Esophagus (tissue), 2 donors: Measurements from ENCODE around the gene HID1. TPM values are rescaled to one million over a fixed set of nuclear protein-coding genes. Genes with fewer than 3 reads are reported as not detected.
"Not testable (repeated sequence)": the region's sequence is repeated elsewhere in the genome, so short reads cannot be mapped to it uniquely, and the experiment has no call there.

Experiments used
- H3K27ac ChIP-seq, 2 donors: one replicate each; pipeline ENCODE4 v1.5.1; 2013; ENCODE audit warnings: low read depth in 2 of 2, mild to moderate bottlenecking in 2 of 2, inconsistent platforms in 1 of 2, low read length in 1 of 2, moderate library complexity in 1 of 2
- H3K27me3 ChIP-seq, 2 donors: one replicate each; pipeline ENCODE4 v1.6.1; 2013; ENCODE audit warnings: low read length in 2 of 2, control low read depth in 1 of 2, mild to moderate bottlenecking in 1 of 2; ENCODE audit not compliant: insufficient read depth in 2 of 2, control insufficient read depth in 1 of 2
- H3K36me3 ChIP-seq, 2 donors: one replicate each; pipeline ENCODE4 v1.6.1; 2013; ENCODE audit warnings: low read length in 1 of 2; ENCODE audit not compliant: control insufficient read depth in 2 of 2, insufficient read depth in 2 of 2
- H3K4me1 ChIP-seq, 2 donors: one replicate each; pipeline ENCODE4 v1.6.1; 2013; ENCODE audit warnings: low read length in 1 of 2; ENCODE audit not compliant: control insufficient read depth in 2 of 2, insufficient read depth in 2 of 2
- H3K4me3 ChIP-seq, 2 donors: one replicate each; pipeline ENCODE4 v1.5.1; 2013; ENCODE audit warnings: low read length in 2 of 2, mild to moderate bottlenecking in 2 of 2, low read depth in 1 of 2, moderate library complexity in 1 of 2
- H3K9me3 ChIP-seq, 2 donors: one replicate each; pipeline ENCODE4 v1.6.1; 2013; ENCODE audit warnings: mild to moderate bottlenecking in 2 of 2, low read depth in 1 of 2, low read length in 1 of 2, moderate library complexity in 1 of 2; ENCODE audit not compliant: control insufficient read depth in 2 of 2, insufficient read depth in 1 of 2
- WGBS, 2 donors: extraction: QIAGEN DNeasy Blood & Tissue Kit; methylation state at CpG; one replicate each; pipeline ENCODE4 v1.1.7; 2013; 5-methylcytosine and 5-hydroxymethylcytosine counted together
- polyA plus RNA-seq, 2 donors: library from polyadenylated mRNA; stranded (reverse); fragments of 200-250 nt; gene quantifications; one replicate each; pipeline ENCODE4 v1.2.3, GENCODE V29; 2013
- donor health status: healthy with polysubstance abuse.
- donor health status: Bipolar disorder and iron deficiency.

HID1 gene
- polyA plus RNA-seq, 2 donors = 2.7 to 6.6 TPM

DNA sequence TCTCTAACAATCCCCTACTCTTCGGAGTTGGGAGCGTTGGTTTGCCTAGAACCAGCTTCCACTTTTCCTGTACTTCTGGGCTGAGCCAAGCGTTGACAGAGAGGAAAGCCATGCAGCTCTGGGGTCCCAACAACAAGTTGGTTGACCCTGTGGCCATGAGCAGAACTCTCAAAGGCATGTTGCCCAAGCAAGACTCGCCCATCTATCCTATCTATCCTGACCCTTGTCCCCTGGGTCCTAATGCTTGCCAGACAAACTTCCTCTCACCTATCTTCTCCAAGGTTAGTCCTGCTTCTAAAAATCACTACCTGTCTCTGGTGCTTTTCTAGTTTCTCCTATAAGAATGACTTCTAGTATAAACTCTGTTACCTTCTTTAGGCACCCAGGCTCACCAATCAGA is 63.5 kb downstream of the HID1 start:
- not testable (repeated sequence) for H3K27ac ChIP-seq, H3K9me3 ChIP-seq, H3K27me3 ChIP-seq, H3K36me3 ChIP-seq, H3K4me3 ChIP-seq
- H3K4me1 ChIP-seq = peaks cover 0 to 11% of the 10 kb centered on the region in 2 donors
- WGBS, 2 donors = 73 to 79% methylated on average over 4 of the region's 4 CpGs

DNA sequence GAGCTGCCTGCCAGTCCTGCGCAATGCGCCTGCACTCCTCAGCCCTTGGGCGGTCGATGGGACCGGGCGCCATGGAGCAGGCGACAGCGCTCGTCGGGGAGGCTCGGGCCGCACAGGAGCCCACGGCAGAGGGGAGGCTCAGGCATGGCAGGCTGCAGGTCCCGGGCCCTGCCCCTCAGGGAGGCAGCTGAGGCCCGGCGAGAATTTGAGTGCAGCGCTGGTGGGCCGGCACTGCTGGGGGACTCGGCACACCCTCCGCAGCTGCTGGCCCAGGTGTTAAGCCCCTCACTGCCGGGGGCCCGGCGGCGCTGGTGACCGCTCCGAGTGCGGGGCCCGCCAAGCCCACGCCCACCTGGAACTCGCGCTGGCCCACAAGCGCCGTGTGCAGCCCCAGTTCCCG is 65.5 kb downstream of the HID1 start:
- Histone ChIP-seq H3K4me3 (no peak overlapping the region), H3K36me3 (no peaks in the 10 kb centered on the region), H3K27ac (peak overlapping the region in 1 of 2 donors; percentile 54), H3K4me1 (peaks cover 0 to 11% of the 10 kb centered on the region in 2 donors), H3K9me3 (no peaks in the 10 kb centered on the region), H3K27me3 (no peaks in the 10 kb centered on the region)
- WGBS, 2 donors = 95% methylated on average over 34 of the region's 34 CpGs

DNA sequence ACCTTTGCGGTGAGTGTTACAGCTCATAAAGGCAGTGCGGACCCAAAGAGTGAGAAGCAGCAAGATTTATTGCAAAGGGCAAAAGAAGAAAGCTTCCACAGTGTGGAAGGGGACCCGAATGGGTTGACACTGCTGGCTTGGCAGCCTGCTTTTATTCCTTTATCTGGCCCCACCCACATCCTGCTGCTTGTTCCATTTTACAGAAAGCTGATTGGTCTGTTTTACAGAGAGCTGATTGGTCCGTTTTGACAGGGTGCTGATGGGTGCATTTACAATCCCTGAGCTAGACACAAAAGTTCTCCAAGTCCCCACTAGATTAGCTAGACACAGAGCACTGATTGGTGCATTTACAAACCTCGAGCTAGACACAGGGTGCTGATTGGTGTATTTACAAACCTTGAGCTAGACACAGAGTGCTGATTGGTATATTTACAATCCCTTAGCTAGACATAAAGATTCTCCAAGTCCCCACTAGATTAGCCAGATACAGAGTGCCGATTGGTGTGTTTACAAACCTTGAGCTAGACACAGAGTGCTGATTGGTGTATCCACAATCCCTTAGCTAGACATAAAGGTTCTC is 66.3 kb downstream of the HID1 start:
- H3K9me3 ChIP-seq, H3K36me3 ChIP-seq, H3K27me3 ChIP-seq, H3K4me3 ChIP-seq, H3K27ac ChIP-seq: not testable (repeated sequence)
- H3K4me1 ChIP-seq = peaks cover 0 to 11% of the 10 kb centered on the region in 2 donors
- WGBS, 2 donors = 69 to 78% methylated on average over 6 of the region's 6 CpGs

DNA sequence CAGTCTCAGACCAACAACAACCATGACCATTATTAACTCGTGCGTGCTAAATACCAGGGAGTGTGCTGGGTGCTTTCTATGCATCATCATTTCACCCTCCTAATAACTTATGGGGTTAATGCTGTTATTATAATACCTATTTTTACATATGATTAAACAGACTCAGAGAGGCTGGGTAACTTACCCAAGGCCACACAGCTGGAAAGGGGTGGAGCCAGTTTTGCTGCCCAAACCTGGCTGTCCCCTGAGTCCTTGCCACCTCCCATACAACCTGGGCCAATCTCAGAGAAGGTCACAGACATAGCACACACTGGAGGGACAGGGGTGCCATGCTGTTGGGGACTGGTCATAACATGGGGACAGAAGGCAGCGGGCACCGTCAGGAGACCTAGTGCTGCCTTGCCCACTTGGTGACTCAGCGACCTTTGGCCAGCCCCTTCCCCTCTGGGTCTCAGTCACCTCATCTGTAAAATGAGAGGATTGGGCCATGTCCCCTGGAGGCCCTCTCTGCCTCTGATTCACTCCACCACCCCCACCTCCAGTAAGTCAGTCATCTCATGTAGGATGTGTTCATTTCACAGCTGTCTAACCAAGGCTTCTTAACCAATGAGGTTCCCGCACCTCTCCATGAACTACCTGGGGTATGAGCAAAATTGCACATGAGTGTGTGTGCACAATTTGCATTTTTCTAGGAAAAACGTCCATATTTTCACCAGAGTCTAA is 67.7 kb downstream of the HID1 start:
- Histone ChIP-seq H3K4me1 (peaks cover 0 to 17% of the 10 kb centered on the region in 2 donors), H3K36me3 (no peaks in the 10 kb centered on the region), H3K27ac (no peak overlapping the region), H3K27me3 (no peaks in the 10 kb centered on the region), H3K9me3 (no peaks in the 10 kb centered on the region), H3K4me3 (no peak overlapping the region)
- 80 to 81% methylated on average over 7 of the region's 7 CpGs for WGBS, 2 donors

DNA sequence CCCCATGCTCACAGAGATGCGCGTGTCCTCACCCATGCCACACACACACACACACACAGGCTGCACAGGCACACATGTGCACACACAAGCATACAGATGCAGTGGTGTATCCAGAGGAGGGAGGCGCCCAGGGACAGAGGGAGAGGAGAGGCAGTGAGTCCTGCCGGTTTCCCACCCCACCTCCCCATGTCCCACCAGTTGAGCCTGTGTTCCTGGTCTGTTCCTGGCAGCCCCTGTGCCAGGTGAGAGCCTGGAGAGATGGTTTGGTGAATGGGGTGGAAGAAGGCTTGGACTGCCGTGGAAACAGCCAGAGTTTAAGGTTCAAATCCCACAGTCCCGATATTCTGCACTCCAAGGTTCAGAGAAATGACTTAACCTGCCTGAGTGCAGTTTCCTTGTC is 68.9 kb downstream of the HID1 start:
- Histone ChIP-seq H3K36me3 (no peaks in the 10 kb centered on the region), H3K27me3 (no peaks in the 10 kb centered on the region), H3K4me3 (no peak overlapping the region), H3K9me3 (no peaks in the 10 kb centered on the region), H3K27ac (no peak overlapping the region), H3K4me1 (peaks cover 0 to 17% of the 10 kb centered on the region in 2 donors)
- 67 to 72% methylated on average over 6 of the region's 6 CpGs for WGBS, 2 donors

DNA sequence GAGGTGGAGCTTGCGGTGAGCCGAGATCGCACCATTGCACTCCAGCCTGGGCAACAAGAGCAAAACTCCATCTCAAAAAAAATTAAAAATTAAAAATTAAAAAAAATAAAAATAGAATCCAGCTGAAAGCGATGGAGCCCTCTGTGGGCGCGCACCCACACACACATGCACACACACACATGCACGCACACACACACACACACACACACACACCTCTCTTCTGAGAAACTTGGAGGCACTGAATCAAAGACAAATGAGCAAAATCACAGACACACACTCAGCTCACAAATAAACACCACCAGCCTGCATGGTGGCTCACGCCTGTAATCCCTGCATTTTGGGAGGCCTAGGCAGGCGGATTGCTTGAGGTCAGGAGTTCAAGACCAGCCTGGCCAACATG is 69.5 kb downstream of the HID1 start:
- H3K4me1 ChIP-seq = peaks cover 0 to 19% of the 10 kb centered on the region in 2 donors
- H3K27ac ChIP-seq = no peak overlapping the region
- WGBS, 2 donors = 85 to 86% methylated on average over 9 of the region's 9 CpGs
- H3K9me3 ChIP-seq = no peaks in the 10 kb centered on the region
- no peaks in the 10 kb centered on the region for H3K36me3 ChIP-seq
- no peak overlapping the region for H3K4me3 ChIP-seq
- no peaks in the 10 kb centered on the region for H3K27me3 ChIP-seq

DNA sequence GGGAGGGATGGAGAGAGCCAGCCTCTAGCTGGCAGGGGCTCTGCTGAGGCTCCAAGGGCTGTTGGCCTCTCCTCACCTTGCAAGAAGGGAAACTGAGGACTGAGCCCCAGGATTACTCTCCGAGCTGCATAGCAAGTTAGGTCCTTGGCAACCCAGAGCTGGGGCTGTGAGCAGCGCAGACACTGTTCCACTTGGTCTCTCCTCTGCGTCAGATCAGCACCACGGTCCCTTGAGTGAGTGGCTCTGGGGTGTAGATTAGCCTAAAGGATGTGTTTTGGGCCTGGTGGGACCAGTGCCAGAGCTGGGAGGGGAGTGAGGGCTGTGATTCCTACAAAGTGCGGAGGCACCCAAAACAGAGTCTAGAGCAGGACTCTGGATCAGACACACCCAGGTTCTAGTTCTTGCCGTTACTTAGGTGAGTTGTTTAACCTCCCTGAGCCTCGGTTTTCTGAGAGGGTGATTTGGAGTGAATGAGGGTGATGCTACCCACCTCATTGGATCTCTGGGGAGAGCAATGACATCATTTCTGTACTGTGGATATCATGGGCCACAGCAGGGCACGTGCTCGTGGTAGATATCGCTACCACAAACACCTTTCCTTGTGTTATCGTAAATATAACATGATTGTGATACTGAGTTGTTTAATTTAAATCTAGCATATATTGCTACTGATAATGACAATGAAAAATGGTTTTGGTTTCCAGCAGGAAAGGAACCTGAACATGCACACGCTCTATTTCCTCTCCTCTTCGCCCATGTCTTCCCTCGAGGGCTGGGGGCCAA is 71.0 kb downstream of the HID1 start:
- H3K9me3 ChIP-seq = no peaks in the 10 kb centered on the region
- no peaks in the 10 kb centered on the region for H3K36me3 ChIP-seq
- no peak overlapping the region for H3K4me3 ChIP-seq
- 71 to 72% methylated on average over 14 of the region's 14 CpGs for WGBS, 2 donors
- H3K27me3 ChIP-seq = no peaks in the 10 kb centered on the region
- peaks cover 0 to 12% of the 10 kb centered on the region in 2 donors for H3K4me1 ChIP-seq
- no peak overlapping the region for H3K27ac ChIP-seq

Other genes starting within 250 kb of the HID1 start
- gene RAB37, start 235.5 kb downstream of the HID1 start, polyA plus RNA-seq = under 1 TPM; 0.66 to 0.86 TPM
- 100 to 1,000 TPM; 108 to 224 TPM for gene NHERF1, start 224.1 kb downstream of the HID1 start, polyA plus RNA-seq
- gene NAT9, start 196.4 kb downstream of the HID1 start, polyA plus RNA-seq = 10 to 100 TPM; 19.7 to 25.6 TPM
- under 1 TPM; 0.08 to 0.10 TPM for gene GRIN2C, start 112.9 kb downstream of the HID1 start, polyA plus RNA-seq
- 10 to 100 TPM; 13.4 to 28.9 TPM for gene FDXR, start 99.8 kb downstream of the HID1 start, polyA plus RNA-seq
- gene FADS6, start 79.1 kb downstream of the HID1 start, polyA plus RNA-seq = 1 to 10 TPM; 1.8 to 2.6 TPM
- gene USH1G, start 49.5 kb downstream of the HID1 start, polyA plus RNA-seq = 10 to 100 TPM in 1 of 2 donors, 1 to 10 TPM in 1; 6.0 to 11.9 TPM
- gene OTOP2, start 48.5 kb downstream of the HID1 start, polyA plus RNA-seq = under 1 TPM; 0.61 to 0.77 TPM
- gene OTOP3, start 36.9 kb downstream of the HID1 start, polyA plus RNA-seq = 10 to 100 TPM; 11.2 to 16.1 TPM
- gene CDR2L, start 14.9 kb upstream of the HID1 start, polyA plus RNA-seq = 1 to 10 TPM; 3.6 to 4.3 TPM
- 10 to 100 TPM; 31.8 to 42.4 TPM for gene MRPL58, start 39.9 kb upstream of the HID1 start, polyA plus RNA-seq
- 100 to 1,000 TPM; 465 to 697 TPM for gene ATP5PD, start 74.2 kb upstream of the HID1 start, polyA plus RNA-seq
- 10 to 100 TPM in 1 of 2 donors, 1 to 10 TPM in 1; 10.0 to 11.5 TPM for gene KCTD2, start 74.5 kb upstream of the HID1 start, polyA plus RNA-seq
- gene SLC16A5, start 115.2 kb upstream of the HID1 start, polyA plus RNA-seq = 1 to 10 TPM; 8.7 to 10.0 TPM
- 1 to 10 TPM; 6.3 to 7.0 TPM for gene ARMC7, start 137.2 kb upstream of the HID1 start, polyA plus RNA-seq
- gene NT5C, start 159.0 kb upstream of the HID1 start, polyA plus RNA-seq = 10 to 100 TPM; 64.2 to 79.0 TPM
- gene JPT1, start 181.8 kb upstream of the HID1 start, polyA plus RNA-seq = 100 to 1,000 TPM; 292 to 300 TPM
- gene SUMO2, start 210.2 kb upstream of the HID1 start, polyA plus RNA-seq = 10 to 100 TPM; 68.8 to 76.0 TPM
- 10 to 100 TPM; 31.1 to 37.1 TPM for gene NUP85, start 232.9 kb upstream of the HID1 start, polyA plus RNA-seq